HL-60 (cell line): Measurements from ENCODE around the gene GAPDHS.

Experiments used
- DNase-seq, 2 experiments: peaks; one replicate each; pipeline ENCODE4 v3.0.0-alpha.2; 2010 to 2020; ENCODE audit warnings: low read depth in 1 of 2, low spot score in 1 of 2
- H3K27ac ChIP-seq: fragments of 250-450 bp; sonication (Bioruptor Pico); replicated peaks from 2 replicates; pipeline ENCODE4 v1.5.1; 2020; ENCODE audit warnings: mild to moderate bottlenecking, moderate library complexity
- H3K27me3 ChIP-seq: fragments of 250-450 bp; sonication (Bioruptor Pico); 2 replicates; pipeline ENCODE4 v1.5.1; 2021; ENCODE audit warnings: mild to moderate bottlenecking, moderate library complexity; ENCODE audit not compliant: insufficient read depth, poor library complexity, severe bottlenecking
- H3K4me3 ChIP-seq: replicated peaks from 2 replicates; pipeline ENCODE4 v1.5.1; 2011; ENCODE audit warnings: mild to moderate bottlenecking, control low read depth, low read length; ENCODE audit not compliant: insufficient read depth
- CTCF ChIP-seq: IDR thresholded peaks from one replicate; pipeline ENCODE4 v1.5.1; 2011; ENCODE audit warnings: low read length, control low read depth, inconsistent platforms; ENCODE audit not compliant: insufficient read depth
- GABPA ChIP-seq: IDR thresholded peaks from 2 replicates; pipeline ENCODE4 v1.6.1; 2012; ENCODE audit warnings: low read depth
- POLR2AphosphoS5 ChIP-seq: IDR thresholded peaks from 2 replicates; pipeline ENCODE4 v1.6.1; 2012; ENCODE audit warnings: low read depth
- REST ChIP-seq: IDR thresholded peaks from 2 replicates; pipeline ENCODE4 v1.6.1; 2012; ENCODE audit warnings: low read depth; ENCODE audit not compliant: insufficient replicate concordance
- SPI1 ChIP-seq: IDR thresholded peaks from 2 replicates; pipeline ENCODE4 v1.6.1; 2012; ENCODE audit warnings: low read depth, mild to moderate bottlenecking, borderline replicate concordance

Gene GAPDHS

GRCh38 chr19:35518313-35518712 is 14.9 kb upstream of the GAPDHS start:
- TF ChIP-seq CTCF = no peak
- TF ChIP-seq REST = no peak
- TF ChIP-seq GABPA = no peak
- TF ChIP-seq SPI1 = no peak
- TF ChIP-seq POLR2AphosphoS5 = no peak
- no peak for DNase-seq
- Histone ChIP-seq H3K27ac (no peak overlapping the region), H3K27me3 (peaks cover 2% of the 10 kb centered on the region), H3K4me3 (no peak overlapping the region)

GRCh38 chr19:35519291-35519690 is 14.0 kb upstream of the GAPDHS start:
- no peak overlapping the region for H3K27ac ChIP-seq
- DNase-seq = no peak
- peaks cover 2% of the 10 kb centered on the region for H3K27me3 ChIP-seq
- H3K4me3 ChIP-seq = no peak overlapping the region
- TF ChIP-seq SPI1 (no peak), CTCF (no peak), POLR2AphosphoS5 (no peak), GABPA (no peak), REST (no peak)

- Histone ChIP-seq H3K27me3 (peaks cover 2% of the 10 kb centered on the region), H3K27ac (no peak overlapping the region), H3K4me3 (no peak overlapping the region)
- TF ChIP-seq POLR2AphosphoS5 (no peak), CTCF (no peak), SPI1 (no peak), GABPA (no peak), REST (no peak)
- no peak for DNase-seq
Measured at GRCh38 chr19:35521124-35521743, 12.0 kb upstream of the GAPDHS start.
